Measurements from ENCODE around the gene PSMD6.

GRCh38 chr3:64046996-64047594, 23.8 kb upstream of the PSMD6 start:
- TF ChIP-seq CTCF (IDR thresholded peaks at IDR 0.05) = no peak
- TF ChIP-seq POLR2A (IDR thresholded peaks at IDR 0.05) = no peak

All from Peyer's patch (tissue), 4 donors.